Testis (tissue), 3 donors: ENCODE measurements around the gene LEF1. TPM values are rescaled to one million over a fixed set of nuclear protein-coding genes. Genes with fewer than 3 reads are reported as not detected.

Experiments used
- DNase-seq: peaks from one replicate; pipeline ENCODE4 v3.0.0-alpha.2; 2019
- H3K27ac ChIP-seq, 2 donors: fragments of 200-600 bp; sonication (generic); one replicate each; pipeline ENCODE4 v1.5.1; 2019
- H3K27me3 ChIP-seq: fragments of 200-600 bp; sonication (generic); one replicate; pipeline ENCODE4 v1.5.1; 2019
- H3K36me3 ChIP-seq: fragments of 200-600 bp; sonication (generic); one replicate; pipeline ENCODE4 v1.5.1; 2017; ENCODE audit warnings: low read depth; ENCODE audit errors: missing control alignments
- H3K4me1 ChIP-seq: fragments of 200-600 bp; sonication (generic); one replicate; pipeline ENCODE4 v1.5.1; 2019
- H3K4me3 ChIP-seq, 2 donors: fragments of 200-600 bp; sonication (generic); one replicate each; pipeline ENCODE4 v1.5.1; 2017 to 2019
- H3K9me3 ChIP-seq: fragments of 200-600 bp; sonication (generic); one replicate; pipeline ENCODE4 v1.5.1; 2017
- POLR2A ChIP-seq: fragments of 450-650 bp; IDR thresholded peaks from one replicate; pipeline ENCODE4 v1.6.1; 2017; ENCODE audit warnings: antibody characterized with exemption, mild to moderate bottlenecking, moderate library complexity
- WGBS, 2 donors: methylation state at CpG; one replicate each; pipeline ENCODE4 v1.1.5; 2018; 5-methylcytosine and 5-hydroxymethylcytosine counted together
- intact Hi-C: fragments of 100-400 bp; cut with DNase I; formaldehyde crosslinking; loops from one replicate; pipeline ENCODE4 v1.15.1; 2023; ENCODE audit warnings: low total_unique reads
- polyA plus RNA-seq: library from polyadenylated mRNA; stranded (reverse); fragments of 350-450 nt; fragmentation: Illumina TruSeq; extraction: RNeasy Lipid Tissue Mini Kit (QIAGEN cat#74804); gene quantifications from one replicate; pipeline ENCODE4 v1.2.3, GENCODE V29; 2014; ENCODE audit warnings: low read depth, low replicate concordance; ENCODE audit not compliant: insufficient read depth
- total RNA-seq, 2 donors: library from RNA; depleted of rRNA; stranded (reverse); fragments of >200 nt; gene quantifications; one replicate each; pipeline ENCODE4 v1.2.3, GENCODE V29; 2016
- TF ChIP-seq, protein P1 (sequence below), 3 experiments: fragments of 450-650 bp in 2 of 3; fragments of 200-600 bp in 1 of 3; sonication (generic) in 1 of 3; IDR thresholded peaks; one replicate each; pipeline ENCODE4 v1.5.1; 2016 to 2019; ENCODE audit warnings: antibody characterized with exemption in 3 of 3, mild to moderate bottlenecking in 2 of 3, moderate library complexity in 1 of 3

Gene LEF1
- total and polyA plus RNA-seq, 3 donors from 2014 or later, result 35.0 to 63.5 (median 37.1) TPM

- no peaks in the 10 kb centered on the region for H3K9me3 ChIP-seq
- TF ChIP-seq, protein P1, sequence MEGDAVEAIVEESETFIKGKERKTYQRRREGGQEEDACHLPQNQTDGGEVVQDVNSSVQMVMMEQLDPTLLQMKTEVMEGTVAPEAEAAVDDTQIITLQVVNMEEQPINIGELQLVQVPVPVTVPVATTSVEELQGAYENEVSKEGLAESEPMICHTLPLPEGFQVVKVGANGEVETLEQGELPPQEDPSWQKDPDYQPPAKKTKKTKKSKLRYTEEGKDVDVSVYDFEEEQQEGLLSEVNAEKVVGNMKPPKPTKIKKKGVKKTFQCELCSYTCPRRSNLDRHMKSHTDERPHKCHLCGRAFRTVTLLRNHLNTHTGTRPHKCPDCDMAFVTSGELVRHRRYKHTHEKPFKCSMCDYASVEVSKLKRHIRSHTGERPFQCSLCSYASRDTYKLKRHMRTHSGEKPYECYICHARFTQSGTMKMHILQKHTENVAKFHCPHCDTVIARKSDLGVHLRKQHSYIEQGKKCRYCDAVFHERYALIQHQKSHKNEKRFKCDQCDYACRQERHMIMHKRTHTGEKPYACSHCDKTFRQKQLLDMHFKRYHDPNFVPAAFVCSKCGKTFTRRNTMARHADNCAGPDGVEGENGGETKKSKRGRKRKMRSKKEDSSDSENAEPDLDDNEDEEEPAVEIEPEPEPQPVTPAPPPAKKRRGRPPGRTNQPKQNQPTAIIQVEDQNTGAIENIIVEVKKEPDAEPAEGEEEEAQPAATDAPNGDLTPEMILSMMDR (IDR thresholded peaks at IDR 0.05), result no peak
- TF ChIP-seq POLR2A, result no peak
- H3K36me3 ChIP-seq, result no peaks in the 10 kb centered on the region
- no peak overlapping the region for H3K4me3 ChIP-seq
- H3K4me1 ChIP-seq, result no peaks in the 10 kb centered on the region
- no peak overlapping the region for H3K27ac ChIP-seq
- DNase-seq, result no peak
- 84 to 86% methylated on average over 2 of the region's 2 CpGs for WGBS, 2 donors
- H3K27me3 ChIP-seq, result no peaks in the 10 kb centered on the region
- intact Hi-C loops, result no loop called here
Observed at GRCh38 chr4:108142870-108143269, 25.9 kb downstream of the LEF1 start.

GRCh38 chr4:108141213-108141950 is 27.4 kb downstream of the LEF1 start:
- no peak for TF ChIP-seq POLR2A
- TF ChIP-seq, protein P1 (IDR thresholded peaks at IDR 0.05), result no peak
- WGBS, 2 donors, result 83 to 94% methylated on average over 12 of the region's 12 CpGs
- Histone ChIP-seq H3K27ac (no peak overlapping the region), H3K36me3 (no peaks in the 10 kb centered on the region), H3K4me3 (no peak overlapping the region), H3K27me3 (no peaks in the 10 kb centered on the region), H3K9me3 (no peaks in the 10 kb centered on the region), H3K4me1 (no peaks in the 10 kb centered on the region)
- DNase-seq, result no peak
- intact Hi-C loops, result no loop called here

DNA sequence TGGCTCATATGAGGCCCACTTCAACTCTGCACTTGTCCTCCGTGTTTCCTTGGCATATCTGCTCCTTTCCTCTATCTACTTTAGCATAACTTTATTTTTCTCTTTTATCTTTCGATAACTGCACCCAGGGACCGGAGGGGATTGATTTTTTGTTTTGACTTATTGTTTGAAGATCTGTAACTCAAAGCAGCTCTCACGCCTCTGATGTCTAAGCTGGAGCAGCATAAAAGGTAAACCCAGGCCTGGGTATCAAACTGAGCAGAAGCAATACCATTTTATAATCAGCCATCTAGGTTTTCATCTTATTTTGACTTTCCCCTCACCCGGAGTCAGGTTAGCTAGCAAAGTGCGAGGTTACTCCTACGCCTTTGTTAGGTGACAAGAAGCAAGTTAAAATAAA is 28.4 kb downstream of the LEF1 start:
- Histone ChIP-seq H3K36me3 (no peaks in the 10 kb centered on the region), H3K4me1 (no peaks in the 10 kb centered on the region), H3K9me3 (no peaks in the 10 kb centered on the region), H3K4me3 (no peak overlapping the region), H3K27me3 (no peaks in the 10 kb centered on the region), H3K27ac (no peak overlapping the region)
- no peak for DNase-seq
- WGBS, 2 donors, result 75 to 82% methylated on average over 7 of the region's 7 CpGs
- intact Hi-C loops, result no loop called here
- no peak for TF ChIP-seq POLR2A
- TF ChIP-seq, protein P1 (IDR thresholded peaks at IDR 0.05), result no peak

GRCh38 chr4:108139089-108139488 is 29.6 kb downstream of the LEF1 start:
- H3K36me3 ChIP-seq, result no peaks in the 10 kb centered on the region
- H3K27ac ChIP-seq, result no peak overlapping the region
- H3K9me3 ChIP-seq, result no peaks in the 10 kb centered on the region
- H3K4me3 ChIP-seq, result no peak overlapping the region
- intact Hi-C loops, result no loop called here
- whole genome bisulfite sequencing, 2 donors, result 92 to 98% methylated on average over 2 of the region's 2 CpGs
- no peaks in the 10 kb centered on the region for H3K27me3 ChIP-seq
- TF ChIP-seq POLR2A, result no peak
- TF ChIP-seq, protein P1 (IDR thresholded peaks at IDR 0.05), result no peak
- no peaks in the 10 kb centered on the region for H3K4me1 ChIP-seq
- no peak for DNase-seq
